NCI-H345 (cell line): ENCODE data around the gene FBXW8.

Experiments used
- DNase-seq: peaks from one replicate; lab custom pipeline; 2025; lab: John Stamatoyannopoulos, UW

Gene FBXW8

DNA sequence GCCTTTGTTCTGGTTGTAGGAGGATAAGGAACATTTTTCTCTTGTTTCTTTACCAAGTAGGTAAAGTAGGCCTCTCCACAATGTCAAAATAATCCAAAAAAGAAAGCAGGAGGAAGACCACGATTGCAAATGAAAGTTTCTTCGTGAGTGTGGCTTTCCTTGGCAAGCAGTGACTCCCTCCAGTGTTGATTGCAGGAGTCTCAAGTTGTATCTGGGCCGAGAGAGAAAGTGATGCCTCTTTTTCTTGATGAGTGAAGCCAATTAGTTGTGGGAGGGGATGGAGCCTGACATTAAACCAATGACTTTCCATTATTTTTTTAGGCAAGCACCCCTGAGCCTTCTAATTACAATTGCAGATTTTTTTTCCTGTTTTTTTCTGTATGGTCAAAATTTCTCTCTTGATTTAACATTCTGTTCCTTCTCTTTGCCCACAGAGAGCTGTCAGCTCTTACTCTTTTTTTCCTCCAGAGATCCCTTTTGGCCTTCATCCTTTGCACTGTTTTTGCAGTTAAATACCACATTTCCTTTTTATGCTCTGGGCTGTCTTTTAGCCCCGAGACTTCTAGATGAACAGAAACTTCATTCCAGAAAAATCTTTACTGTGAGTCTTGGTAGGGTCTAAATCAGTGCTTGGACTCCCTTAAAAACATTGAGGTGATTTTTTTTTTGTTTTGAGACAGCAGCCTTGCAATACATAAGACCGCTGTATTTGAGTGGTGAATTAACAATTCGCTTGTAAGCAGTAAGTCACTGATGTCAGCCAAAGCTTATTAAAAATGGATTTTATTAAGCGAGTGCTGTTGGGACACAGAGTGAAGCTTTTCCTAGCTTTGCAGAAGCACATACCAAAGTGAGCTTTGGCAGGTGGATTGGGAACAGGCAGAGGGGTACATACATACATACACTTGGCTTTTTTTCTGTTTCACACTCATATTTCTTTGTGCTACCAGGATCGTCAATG is 15.8 kb downstream of the FBXW8 start:
- no peak for DNase-seq

DNA sequence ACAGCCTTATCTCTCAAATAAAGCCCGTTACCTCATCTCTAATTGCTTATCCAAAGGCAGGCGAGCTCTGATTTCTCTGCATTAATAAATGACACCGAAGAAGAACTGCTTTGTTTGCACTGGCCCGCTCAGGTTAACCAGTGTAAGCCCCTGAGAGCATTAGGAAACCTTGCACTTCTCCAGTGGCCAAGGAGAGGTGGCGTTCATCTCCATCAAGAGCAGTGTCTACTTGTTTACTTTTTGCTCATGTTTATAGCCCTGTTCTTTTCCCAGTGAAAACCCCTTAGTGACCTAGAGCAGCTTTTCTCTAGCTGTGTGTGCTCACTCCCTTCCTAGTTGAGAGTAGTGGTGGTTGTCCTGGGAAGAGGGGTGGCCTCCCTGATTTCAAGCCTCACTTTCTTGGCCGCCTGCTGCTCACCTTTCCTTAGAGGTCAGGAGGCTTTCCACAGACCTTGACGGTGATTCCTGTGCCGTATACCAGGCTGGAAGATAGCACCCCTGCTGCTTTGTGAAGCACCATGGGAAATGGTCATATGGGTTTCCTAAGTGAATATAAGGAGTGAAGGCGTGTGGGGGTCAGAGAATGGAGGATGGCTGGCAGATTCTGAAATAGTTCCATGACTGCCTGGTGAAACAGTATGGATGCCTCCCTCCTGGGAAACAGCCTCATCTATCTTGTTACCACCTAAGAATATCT is 16.6 kb downstream of the FBXW8 start:
- DNase-seq: no peak

DNA sequence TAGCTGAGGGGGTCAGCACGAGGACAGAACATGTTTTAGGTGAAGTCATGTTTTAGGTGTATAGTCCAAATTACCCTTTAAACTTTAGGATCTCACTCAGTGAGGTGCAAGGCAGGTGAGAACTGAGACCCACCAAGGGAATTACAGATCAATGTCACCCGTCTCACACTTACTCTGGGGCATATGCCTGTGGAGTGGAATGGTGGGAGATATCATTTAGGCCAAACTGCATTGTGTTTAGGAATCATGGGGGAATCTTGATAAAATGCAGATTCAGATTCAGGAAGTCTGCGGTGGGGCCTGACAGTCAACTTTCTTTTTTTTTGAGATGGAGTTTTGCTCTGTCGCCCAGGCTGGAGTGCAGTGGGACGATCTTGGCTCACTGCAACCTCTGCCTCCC is 17.8 kb downstream of the FBXW8 start:
- DNase-seq: no peak

DNA sequence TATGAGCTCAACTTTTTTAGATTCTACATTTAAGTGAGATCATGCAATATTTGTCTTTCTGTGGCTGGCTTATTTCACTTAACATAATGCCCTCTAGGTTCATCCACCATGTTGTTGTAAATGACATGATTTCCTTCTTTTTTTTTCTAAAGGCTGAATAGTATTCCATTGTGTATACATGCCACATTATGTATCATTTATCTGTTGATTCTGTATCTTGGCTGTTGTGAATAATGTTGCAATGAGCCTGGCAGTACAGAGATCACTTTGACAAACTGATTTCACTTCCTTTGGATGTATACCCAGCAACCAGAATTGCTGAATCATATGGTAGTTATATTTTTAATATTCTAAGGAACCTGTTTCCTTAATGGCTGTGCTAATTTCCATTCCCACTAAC is 19.1 kb downstream of the FBXW8 start:
- DNase-seq: no peak

DNA sequence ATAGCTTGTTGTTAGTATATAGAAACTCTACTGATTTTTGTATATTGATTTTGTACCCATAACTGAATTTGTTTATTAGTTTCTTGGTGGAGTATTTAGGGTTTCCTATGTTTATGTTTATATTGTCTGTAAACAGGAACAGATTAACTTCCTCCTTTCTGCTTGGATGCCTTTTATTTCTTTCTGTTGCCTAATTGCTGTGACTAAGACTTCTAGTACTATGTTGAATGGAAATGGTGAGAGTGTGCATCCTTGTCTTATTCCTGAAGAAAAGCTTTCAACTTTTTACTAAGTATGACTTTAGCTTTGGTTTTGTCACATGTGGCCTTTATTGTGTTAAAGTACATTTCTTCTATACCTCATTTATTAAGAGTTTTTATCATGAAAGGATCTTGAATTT is 20.9 kb downstream of the FBXW8 start:
- DNase-seq: no peak

DNA sequence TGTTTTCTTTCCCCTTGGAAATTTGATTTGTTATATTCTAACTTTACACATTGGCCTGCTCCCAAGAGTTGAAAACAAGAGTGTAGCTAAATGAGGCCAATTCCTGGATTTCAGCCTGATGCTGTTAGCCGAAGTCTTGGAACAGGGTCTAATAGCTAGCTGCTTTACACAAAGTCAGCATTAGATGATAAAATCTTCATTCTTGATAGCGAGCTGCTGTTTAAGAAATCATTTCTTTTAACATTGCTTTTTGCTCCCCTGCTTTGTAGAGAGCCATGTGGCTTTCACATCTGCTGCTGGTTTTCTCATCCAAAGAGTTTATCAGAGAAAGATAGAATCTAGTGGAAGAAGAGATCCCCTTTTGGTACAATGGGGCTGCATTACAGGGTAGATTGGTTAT is 22.3 kb downstream of the FBXW8 start:
- no peak for DNase-seq

DNA sequence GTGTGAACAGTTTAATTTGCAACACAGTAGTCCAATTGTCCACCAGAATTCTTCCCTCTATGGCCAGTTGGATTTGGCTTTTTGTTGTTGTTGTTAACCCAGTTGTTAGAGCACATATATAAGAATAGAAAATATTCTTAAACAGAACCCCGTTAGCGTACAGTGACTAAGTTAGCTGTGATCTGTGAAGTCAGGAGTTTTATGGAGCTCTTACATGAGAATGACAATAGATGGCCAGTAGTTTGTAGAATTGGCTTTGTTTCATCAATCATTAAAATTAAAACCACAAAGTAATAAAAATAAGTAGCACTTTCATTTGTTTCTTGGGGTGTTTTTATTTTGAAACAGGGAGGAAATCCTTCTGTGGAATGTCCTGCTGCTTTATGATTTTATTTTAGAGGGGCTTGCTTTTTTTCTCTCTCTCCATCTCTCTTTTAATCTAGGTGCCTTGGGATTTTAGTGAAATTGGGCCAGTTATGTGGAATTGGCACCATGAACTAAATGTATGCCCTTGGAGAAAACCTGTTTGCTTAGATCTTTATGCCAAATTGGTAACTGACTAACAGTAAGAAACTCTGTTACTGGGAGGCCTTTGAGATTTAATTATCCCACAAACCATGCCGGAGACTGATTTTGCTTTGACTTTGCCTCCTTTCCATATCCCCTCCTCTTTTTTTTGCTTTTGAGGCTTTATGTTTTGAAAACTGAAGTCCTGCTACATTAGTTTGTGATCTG is 22.9 kb downstream of the FBXW8 start:
- no peak for DNase-seq

DNA sequence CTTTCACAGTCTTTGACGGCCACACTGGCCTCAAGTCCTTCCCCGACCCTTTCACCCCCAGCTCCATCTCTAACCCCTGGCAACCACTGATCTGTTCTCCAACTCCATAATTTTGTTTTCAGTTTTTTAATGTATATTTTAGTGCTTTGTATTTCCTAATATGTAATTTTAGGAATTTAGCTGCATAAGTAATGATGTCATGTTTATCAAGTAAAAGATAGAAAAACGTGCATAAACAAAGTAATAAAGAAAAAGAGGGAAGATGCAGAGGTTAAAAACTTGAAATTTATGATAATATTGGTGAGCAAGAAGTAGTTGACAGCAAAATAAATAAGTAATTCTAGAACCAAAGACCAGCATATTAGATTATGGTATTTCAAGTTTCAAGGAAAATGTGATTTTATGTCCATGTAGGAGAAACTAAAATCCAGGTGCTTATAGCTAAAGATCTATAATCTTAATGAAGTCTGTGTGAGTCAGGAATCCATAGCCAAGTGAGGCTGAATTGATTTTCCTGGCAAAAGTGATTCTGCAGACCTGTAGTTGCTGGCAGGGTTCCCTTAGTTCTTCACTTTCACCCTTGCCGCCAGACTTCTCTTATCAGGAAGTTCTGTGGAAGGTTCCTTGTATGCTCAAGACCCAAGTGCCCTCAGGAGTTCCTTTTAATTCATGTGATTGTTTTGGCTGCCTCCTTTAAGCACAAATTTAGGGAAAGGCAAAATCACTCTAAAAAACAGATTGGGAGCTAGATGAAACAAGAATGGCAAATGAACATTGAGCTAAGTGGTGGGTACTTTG is 24.4 kb downstream of the FBXW8 start:
- no peak for DNase-seq

DNA sequence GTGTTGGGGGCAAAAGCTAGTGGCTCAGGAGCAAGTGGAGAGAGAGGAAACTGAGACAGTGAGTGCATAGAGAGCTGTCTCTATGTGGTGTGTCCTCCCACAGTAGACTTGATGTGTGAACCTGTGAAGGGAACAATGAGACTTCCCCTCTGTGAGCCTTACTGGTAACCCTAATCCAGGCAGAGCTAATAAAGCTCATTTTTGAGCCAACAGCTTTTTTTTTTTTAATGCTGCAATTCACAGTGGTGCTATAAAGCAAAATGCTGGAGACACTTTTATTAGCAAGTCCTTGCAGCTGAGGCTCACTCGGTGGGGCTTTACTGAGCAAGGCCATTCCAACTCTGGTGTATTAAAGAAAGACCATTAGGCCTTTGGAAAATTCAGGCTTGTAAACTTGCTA is 26.9 kb downstream of the FBXW8 start:
- DNase-seq: no peak

DNA sequence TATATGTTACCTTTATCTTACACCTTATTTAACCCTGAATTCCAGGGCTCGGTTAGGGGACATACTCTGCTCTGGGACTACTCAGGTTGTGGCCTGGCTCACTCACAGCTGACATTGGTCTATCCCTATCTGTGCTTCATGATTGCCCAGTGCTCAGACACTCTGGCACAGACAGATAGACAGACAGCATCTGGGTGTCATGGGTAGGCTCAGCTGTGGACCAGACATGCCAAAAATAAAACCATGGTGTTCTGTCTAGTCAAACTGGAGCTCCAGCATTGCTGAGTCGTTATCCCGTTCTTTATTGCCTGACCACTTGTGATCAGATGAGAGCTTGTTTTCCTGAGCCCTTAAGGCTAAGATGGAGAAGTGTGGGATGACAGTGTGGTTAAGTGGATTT is 29.0 kb downstream of the FBXW8 start:
- DNase-seq: no peak

DNA sequence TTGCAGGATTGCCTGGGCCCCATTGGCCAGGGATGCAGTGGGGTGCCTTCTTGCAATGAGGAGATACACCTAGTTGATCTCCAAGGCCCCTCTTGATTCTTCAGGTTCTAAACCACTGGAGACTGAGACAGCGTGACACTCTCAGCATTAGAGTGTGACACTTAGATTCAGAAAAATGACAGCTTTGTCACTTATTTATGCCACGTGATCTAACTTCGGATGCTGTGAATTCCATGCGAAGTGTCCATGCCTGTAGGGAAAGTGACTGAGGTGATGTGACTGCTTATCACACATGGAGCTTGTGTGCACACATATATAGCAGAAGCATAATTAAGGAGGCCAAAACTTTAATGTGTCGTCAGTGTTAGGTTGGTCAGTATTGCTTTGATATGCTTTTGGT is 30.4 kb downstream of the FBXW8 start:
- no peak for DNase-seq

DNA sequence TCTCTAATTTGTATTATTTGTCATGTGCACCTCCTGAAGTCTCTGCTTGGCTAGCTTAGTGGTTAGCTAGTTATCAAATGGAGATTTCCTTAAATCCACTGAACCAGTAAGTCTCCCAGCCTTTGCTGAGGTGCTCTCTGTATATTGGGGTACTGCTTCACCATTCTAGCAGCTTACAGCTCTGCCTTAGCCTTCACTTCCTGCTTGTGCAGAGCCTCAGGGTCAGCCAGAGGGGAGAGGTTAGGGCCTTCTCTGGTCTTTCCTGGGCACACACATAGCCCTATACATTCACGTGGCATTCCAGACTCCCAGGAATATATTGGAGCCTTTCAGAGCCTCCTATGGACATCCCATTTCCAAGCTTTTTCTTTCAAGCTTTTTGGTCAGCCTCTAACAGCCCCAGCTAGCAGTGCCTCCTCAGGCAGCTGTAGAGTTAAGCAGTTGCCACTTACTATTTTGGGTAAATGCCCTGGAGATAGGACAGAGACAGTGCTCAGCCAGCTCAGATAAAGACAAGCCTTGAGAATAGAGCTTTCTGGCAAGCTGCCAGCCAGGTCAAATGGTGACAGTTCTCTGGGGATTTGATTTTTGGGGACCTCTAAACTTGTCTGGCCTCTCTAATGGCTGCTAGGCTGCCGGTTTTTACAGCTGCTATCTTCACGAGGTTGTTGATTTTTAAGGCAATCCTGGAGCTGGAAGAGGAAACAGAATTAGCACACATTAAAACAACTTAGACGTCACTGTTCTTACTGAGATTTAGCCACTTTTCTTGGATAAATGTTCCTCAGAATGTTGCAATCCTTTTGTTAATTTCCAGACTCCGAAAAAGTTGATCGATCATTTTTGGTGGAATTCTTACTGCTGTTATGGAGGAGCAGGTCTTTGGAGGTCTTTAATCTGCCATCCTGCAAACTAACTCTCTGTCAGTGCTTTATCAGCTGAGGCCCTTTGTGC is 32.9 kb downstream of the FBXW8 start:
- DNase-seq: no peak

DNA sequence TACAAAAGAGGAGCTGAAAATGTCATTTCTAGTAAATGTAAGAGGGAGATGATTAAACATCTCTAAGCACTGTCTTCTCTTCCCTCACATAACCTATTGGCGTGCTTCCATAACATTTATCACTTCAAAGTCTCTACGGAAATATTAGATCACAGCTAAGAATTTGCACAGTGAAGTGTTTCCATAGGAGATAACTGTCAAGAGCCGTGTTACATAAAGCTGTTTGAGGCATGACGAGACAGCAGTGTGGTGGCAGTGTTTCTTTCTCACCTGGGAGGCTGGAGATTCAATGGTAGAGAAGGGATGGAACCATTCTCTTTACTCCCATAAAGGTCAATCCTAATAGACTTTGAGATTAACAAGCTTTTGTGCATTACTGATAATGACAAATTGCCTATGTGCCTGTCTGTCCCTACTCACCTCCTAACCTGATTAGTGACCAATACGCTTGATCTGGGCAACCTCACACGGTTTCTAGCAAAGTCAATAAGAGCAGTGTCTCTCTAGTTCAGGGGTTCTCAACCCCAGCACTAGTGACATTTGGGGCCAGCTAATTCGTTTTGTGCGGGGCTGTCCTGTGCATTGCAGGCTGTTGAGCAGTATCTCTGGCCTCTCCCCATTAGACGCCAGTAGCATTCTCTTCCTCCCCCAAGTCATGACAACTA is 35.3 kb downstream of the FBXW8 start:
- no peak for DNase-seq

DNA sequence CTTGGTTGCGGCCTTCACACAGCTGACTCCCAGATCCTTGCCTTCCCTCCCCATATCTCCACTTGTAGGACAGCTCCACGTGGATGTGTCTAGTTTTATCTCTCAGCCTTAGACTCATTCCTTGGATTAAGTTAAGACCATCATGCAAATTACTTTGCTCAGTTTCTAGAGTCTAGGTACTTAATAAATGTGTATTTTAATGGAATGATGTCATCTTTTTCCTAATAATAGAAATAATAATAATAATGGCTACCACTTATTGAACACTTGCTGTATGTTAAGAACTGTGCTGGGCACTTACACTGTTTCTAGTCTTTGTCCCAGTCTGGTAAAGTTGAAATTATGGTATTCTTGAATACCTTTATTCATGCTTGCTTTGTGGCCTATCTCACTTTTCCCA is 37.5 kb downstream of the FBXW8 start:
- DNase-seq: no peak

DNA sequence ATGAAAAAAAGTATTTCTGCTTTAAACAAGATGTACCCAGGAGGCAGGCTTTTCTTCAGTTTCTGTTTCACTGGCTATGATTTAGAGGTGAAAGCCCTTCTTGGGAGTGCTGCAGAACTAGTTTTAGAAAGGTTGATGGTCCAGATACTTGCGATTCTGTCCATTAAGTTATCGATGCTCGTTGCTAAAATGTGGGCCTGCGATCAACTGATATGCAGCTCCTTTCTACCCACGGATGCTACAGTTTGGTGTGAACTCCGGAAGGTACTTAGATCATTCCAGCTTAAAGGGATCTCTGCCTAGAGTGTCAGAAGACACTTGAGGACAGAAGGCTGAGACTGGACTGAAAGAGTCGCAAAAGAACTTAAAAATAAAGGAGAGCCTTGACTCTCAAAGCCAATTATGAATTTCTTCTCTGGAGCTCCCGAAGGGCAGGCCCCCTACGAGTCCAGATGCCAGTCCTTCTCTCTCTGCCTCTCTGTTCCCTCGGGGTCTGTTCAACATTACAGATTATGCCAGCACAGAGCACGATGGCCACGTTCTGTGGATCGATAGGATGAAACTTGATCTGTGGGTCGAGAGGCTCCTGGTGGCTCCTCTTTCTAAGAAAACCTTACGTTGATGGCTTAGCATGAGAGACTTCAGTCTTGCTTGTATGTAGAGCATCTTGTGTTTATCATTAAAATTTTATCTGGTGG is 40.0 kb downstream of the FBXW8 start:
- no peak for DNase-seq

DNA sequence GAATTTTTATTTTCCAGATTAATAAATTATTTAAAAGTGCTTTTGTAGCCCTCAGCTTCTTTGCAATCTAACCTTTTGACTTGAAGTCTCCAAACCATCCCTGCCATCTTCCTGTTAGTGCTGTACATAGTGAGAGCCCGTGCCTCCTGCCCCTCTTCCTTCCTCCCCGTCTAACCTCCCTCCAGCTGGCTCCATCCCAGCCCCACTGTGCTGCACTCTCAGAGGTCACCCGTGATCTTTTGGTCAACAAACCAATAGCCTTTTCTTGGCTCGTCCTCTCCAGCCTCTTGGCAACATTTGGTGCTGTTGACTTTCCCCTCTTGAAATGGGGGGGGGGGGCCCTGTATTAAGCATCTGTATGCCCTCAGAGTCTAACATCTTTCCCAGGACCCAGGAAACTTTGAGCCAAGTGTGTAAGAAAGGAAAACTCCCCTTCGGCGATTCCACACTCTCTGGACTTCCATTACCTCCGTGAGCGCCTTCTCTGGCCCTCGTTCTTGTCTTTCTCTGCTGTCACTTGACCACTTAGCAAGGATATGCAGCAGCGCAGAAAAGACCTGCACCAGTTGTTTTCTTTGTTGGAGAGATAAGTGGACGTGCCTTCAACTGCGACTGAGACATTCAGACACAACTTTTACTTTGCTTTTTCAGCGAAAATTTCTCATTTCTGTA is 44.1 kb downstream of the FBXW8 start:
- DNase-seq: no peak

DNA sequence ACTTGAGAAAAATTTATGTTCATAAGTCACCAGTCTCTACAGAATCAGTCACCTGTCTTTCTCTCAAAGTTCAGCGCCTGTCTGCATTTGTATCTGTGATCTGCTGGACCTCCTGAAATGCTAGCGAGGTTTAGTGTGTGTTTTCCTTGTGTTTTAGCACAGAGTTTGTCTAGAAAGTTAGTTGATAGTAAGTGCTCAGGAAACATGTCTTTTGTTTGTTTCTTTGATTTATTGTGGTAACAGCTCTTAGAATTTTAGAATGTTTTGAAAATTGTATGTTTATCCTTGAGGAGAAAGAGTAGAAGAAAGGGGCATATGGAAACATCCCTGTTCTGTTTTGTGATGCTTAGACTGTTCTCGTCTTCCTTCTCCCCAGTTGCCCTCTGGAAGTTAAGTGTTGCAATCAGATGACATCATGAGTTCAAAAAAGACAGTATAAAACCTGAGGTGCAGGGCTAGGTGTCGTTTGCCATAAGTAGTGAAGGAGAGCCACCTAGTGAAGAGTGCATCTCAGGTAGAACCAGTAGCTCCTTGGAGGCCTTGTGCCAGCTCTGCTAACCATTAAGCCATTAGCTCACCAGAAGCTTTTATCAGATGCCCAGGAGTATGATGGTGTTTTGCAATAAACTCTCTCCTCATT is 44.8 kb downstream of the FBXW8 start:
- no peak for DNase-seq

DNA sequence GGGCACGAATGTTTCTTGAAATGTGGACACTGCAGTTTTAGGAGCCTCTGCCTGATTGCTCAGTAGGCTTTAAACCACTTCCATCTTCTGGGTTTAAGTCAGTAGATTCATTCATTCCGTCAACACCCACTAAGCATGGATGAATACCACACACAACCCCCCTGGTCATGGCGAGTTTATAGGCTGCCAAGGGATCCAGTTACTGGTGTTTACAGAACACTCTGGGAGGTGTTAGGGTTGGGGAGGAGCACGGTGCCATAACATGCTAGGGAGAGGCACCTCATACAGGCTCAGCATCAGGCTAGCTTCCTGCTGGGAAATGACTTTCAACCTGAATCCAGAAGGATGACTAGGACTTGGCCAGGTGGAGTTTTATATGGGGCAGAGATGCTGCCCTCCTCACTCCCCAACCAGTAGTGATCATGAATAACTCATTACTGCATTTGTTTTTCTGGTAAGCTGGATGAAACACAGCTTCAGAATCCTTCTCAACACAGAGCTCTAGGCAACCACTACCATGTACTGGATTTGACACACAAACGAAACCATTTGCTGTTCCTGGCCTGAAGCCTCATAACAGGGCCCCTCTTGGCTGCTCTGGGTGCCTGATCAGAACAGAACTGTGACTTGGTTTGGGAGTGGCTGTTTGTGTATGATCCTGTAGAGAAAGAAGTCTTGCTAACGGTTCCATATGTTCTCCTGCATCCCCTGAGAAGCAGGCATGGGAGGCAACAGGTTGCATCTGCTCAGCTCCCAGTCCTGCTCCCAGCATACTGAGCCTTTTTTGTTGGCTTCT is 47.9 kb downstream of the FBXW8 start:
- no peak for DNase-seq
